Adrenal gland (tissue), 5 donors: ENCODE results near the gene ZNF143.

Experiments used
- POLR2A ChIP-seq, 2 donors: fragments of 450-650 bp; IDR thresholded peaks; one replicate each; pipeline ENCODE4 v1.6.1; 2017; ENCODE audit warnings: antibody characterized with exemption in 2 of 2, mild to moderate bottlenecking in 2 of 2, moderate library complexity in 1 of 2
- TF ChIP-seq, protein P1 (sequence below), 6 experiments: fragments of 450-650 bp in 4 of 6; fragments of 200-600 bp in 2 of 6; sonication (generic) in 1 of 6; IDR thresholded peaks; 1 replicate in 5 of 6; 2 replicates in 1 of 6; pipeline versions ENCODE4 v1.5.1 to v1.8.0; 2016 to 2021; ENCODE audit warnings: antibody characterized with exemption in 6 of 6, mild to moderate bottlenecking in 2 of 6, moderate library complexity in 1 of 6
- donor health status: DM: no; HTN: no; CAD: no.

DNA sequence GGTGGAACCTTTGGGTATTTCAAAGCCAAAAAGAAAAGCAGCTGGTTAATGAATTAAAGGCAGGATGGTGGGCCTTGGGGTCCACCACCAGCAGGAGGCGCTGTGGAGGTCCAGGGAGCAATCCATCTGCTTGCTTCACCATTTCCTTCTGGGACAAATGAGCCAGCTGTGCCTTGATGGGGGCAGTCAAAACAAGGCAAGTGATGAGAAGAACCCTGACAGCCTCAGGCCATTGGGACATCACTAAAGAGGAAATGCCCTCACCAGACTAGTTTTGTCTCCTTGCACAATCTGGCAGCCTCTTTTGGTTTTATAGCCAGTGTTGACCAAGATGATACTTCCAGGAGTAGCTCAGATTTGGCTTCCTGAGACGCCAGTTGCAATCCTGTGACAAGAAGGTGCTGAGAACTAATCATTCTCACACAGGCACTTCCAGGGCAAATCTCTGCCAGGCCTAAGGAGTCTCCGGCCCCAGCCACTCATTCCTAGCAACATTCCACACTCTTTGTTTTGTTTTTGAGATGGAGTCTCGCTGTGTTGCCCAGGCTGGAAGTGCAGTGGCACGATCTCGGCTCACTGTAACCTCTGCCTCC, 74.5 kb downstream of the ZNF143 start:
- TF ChIP-seq, protein P1, sequence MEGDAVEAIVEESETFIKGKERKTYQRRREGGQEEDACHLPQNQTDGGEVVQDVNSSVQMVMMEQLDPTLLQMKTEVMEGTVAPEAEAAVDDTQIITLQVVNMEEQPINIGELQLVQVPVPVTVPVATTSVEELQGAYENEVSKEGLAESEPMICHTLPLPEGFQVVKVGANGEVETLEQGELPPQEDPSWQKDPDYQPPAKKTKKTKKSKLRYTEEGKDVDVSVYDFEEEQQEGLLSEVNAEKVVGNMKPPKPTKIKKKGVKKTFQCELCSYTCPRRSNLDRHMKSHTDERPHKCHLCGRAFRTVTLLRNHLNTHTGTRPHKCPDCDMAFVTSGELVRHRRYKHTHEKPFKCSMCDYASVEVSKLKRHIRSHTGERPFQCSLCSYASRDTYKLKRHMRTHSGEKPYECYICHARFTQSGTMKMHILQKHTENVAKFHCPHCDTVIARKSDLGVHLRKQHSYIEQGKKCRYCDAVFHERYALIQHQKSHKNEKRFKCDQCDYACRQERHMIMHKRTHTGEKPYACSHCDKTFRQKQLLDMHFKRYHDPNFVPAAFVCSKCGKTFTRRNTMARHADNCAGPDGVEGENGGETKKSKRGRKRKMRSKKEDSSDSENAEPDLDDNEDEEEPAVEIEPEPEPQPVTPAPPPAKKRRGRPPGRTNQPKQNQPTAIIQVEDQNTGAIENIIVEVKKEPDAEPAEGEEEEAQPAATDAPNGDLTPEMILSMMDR (IDR thresholded peaks at IDR 0.05), result peak; percentile 51 to 83 (median 76)
- no peak for TF ChIP-seq POLR2A (IDR thresholded peaks at IDR 0.05)
